Measurements from ENCODE around the gene USP5. TPM values are rescaled to one million over a fixed set of nuclear protein-coding genes. Genes with fewer than 3 reads are reported as not detected.

USP5 gene
- 104 and 143 TPM in 2 replicates for total RNA-seq (2014; rRNA removed; shearing (Covaris generic); ENCODE audit: low replicate concordance)

GRCh38 chr12:6851921-6852650 lies at the start of gene USP5:
USP5 (plus strand) TSS chr12:6852150; CDS start chr12:6852180, 30 bp downstream.
- DNase-seq, result peak; percentile 99
- Histone ChIP-seq H3K27me3 (no peaks in the 10 kb centered on the region), H3K9me3 (no peaks in the 10 kb centered on the region), H3K36me3 (peaks cover 71% of the 10 kb centered on the region), H3K4me3 (peak within 1 kb of the TSS; percentile 86)

- Histone ChIP-seq H3K27me3 (no peaks in the 10 kb centered on the region), H3K36me3 (no peaks in the 10 kb centered on the region), H3K9me3 (no peaks in the 10 kb centered on the region), H3K4me3 (no peak overlapping the region)
- no peak for DNase-seq
Measured at GRCh38 chr12:6807170-6807569, 44.8 kb upstream of the USP5 start.

GRCh38 chr12:6809056-6809455 lies 42.9 kb upstream of the USP5 start:
- no peaks in the 10 kb centered on the region for H3K9me3 ChIP-seq
- no peak overlapping the region for H3K4me3 ChIP-seq
- DNase-seq, result no peak
- H3K27me3 ChIP-seq, result no peaks in the 10 kb centered on the region
- H3K36me3 ChIP-seq, result no peaks in the 10 kb centered on the region

DNA sequence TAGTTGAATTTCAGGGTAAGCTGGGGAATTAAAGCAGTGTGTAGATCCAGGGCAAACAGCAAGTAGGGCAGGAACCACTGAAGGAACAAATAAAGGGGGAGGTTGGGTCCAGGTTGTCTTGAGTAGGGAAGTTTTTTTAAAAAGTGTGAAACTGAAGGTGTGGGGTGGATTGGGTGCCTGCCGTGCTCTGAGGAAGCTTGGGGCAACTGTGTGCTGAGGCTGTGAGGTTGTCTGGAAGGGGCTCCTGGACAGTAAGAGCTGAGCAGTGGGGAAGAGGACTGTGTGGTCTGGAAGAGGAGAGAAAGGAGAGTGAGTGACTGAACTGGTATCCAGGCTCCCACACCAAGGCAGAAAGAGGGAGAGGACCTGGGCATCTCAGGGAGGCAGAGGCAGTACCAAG lies 41.2 kb upstream of the USP5 start:
- no peak for DNase-seq
- Histone ChIP-seq H3K36me3 (no peaks in the 10 kb centered on the region), H3K4me3 (no peak overlapping the region), H3K9me3 (no peaks in the 10 kb centered on the region), H3K27me3 (no peaks in the 10 kb centered on the region)

- Histone ChIP-seq H3K4me3 (no peak overlapping the region), H3K27me3 (no peaks in the 10 kb centered on the region), H3K36me3 (no peaks in the 10 kb centered on the region), H3K9me3 (no peaks in the 10 kb centered on the region)
- DNase-seq, result no peak
Measured at GRCh38 chr12:6813363-6813762, 38.6 kb upstream of the USP5 start.

- H3K27me3 ChIP-seq, result no peaks in the 10 kb centered on the region
Measured at GRCh38 chr12:6816598-6816997, 35.4 kb upstream of the USP5 start.

GRCh38 chr12:6817098-6817497 lies 34.9 kb upstream of the USP5 start:
- Histone ChIP-seq H3K27me3 (peaks cover 3% of the 10 kb centered on the region), H3K36me3 (no peaks in the 10 kb centered on the region), H3K4me3 (no peak overlapping the region), H3K9me3 (no peaks in the 10 kb centered on the region)
- no peak for DNase-seq

More at GRCh38 chr12:6816598-6816997, 35.4 kb upstream of the USP5 start:
- Histone ChIP-seq H3K4me3 (no peak overlapping the region), H3K9me3 (no peaks in the 10 kb centered on the region), H3K36me3 (no peaks in the 10 kb centered on the region)
- DNase-seq, result no peak

DNA sequence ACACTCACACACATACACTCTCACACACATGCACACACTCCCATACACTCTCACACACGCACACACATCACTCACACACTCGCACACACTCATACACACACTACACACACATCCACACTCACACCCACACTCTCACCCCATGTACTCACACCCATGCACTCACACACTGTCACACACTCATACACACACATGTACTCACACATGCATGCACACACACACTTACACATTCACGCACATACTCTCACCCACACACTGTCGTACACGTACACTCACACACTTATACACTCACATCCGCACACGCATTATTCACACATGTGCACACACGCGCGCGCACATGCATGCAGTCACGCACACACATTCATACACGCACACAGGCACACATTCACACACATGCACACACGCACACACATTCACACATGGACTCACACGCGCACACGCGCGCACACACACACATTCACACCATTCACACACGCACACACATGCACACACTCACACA lies 34.2 kb upstream of the USP5 start:
- Histone ChIP-seq H3K27me3 (peaks cover 10% of the 10 kb centered on the region), H3K9me3 (no peaks in the 10 kb centered on the region), H3K4me3 (no peak overlapping the region), H3K36me3 (no peaks in the 10 kb centered on the region)
- DNase-seq, result no peak

- peaks cover 15% of the 10 kb centered on the region for H3K27me3 ChIP-seq
- H3K4me3 ChIP-seq, result no peak overlapping the region
- H3K36me3 ChIP-seq, result no peaks in the 10 kb centered on the region
- no peaks in the 10 kb centered on the region for H3K9me3 ChIP-seq
- DNase-seq, result no peak
Measured at GRCh38 chr12:6818222-6818621, 33.7 kb upstream of the USP5 start.

GRCh38 chr12:6818645-6819044 lies 33.3 kb upstream of the USP5 start:
- Histone ChIP-seq H3K36me3 (no peaks in the 10 kb centered on the region), H3K27me3 (peaks cover 19% of the 10 kb centered on the region), H3K4me3 (no peak overlapping the region), H3K9me3 (no peaks in the 10 kb centered on the region)
- no peak for DNase-seq

DNA sequence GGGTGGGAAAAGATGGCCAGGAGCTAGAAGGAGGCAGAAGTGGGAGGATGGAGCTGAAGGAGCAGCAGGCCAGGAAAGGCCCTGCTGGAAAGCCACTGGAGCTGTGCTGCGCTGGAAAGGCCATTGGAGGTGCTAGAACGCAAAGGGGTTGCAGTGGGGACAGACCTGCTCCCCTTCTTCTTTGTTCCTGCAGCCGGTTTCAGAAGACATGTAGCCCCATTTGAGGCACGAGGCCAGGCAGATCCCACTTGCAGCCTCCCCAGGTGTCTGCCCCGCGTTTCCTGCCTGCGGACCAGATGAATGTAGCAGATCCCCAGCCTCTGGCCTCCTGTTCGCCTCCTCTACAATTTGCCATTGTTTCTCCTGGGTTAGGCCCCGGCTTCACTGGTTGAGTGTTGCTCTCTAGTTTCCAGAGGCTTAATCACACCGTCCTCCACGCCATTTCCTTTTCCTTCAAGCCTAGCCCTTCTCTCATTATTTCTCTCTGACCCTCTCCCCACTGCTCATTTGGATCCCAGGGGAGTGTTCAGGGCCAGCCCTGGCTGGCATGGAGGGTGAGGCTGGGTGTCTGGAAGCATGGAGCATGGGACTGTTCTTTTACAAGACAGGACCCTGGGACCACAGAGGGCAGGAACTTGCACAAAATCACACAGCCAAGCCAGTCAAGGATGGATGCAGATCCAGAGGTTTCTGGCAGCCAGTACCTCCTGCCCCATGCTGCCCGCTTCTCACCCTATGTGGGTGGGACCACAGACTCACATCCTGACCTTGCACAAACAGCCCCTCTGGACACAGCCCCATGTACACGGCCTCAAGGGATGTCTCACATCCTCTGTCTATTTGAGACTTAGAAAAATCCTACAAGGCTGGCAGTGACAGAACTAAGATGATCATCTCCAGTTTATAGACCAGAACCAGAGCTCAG lies 32.6 kb upstream of the USP5 start:
- H3K36me3 ChIP-seq, result no peaks in the 10 kb centered on the region
- peaks cover 22% of the 10 kb centered on the region for H3K27me3 ChIP-seq
- DNase-seq, result no peak
- H3K4me3 ChIP-seq, result no peak overlapping the region
- no peaks in the 10 kb centered on the region for H3K9me3 ChIP-seq

GRCh38 chr12:6820166-6820565 lies 31.8 kb upstream of the USP5 start:
- Histone ChIP-seq H3K36me3 (no peaks in the 10 kb centered on the region), H3K27me3 (peaks cover 26% of the 10 kb centered on the region), H3K4me3 (no peak overlapping the region), H3K9me3 (no peaks in the 10 kb centered on the region)
- no peak for DNase-seq

- Histone ChIP-seq H3K36me3 (no peaks in the 10 kb centered on the region), H3K4me3 (peak within 1 kb of the TSS; percentile 8; the same call in 1 of the 2 replicates), H3K9me3 (no peaks in the 10 kb centered on the region), H3K27me3 (peaks cover 26% of the 10 kb centered on the region)
- DNase-seq, result peak; percentile 38
Measured at GRCh38 chr12:6821591-6822425, 30.1 kb upstream of the USP5 start, which contains the start of gene GPR162. GPR162 (plus strand) TSS chr12:6821821; CDS start chr12:6823899, 2,078 bp downstream.

- Histone ChIP-seq H3K4me3 (no peak overlapping the region), H3K9me3 (no peaks in the 10 kb centered on the region), H3K36me3 (no peaks in the 10 kb centered on the region), H3K27me3 (peaks cover 26% of the 10 kb centered on the region)
- DNase-seq, result no peak
Measured at GRCh38 chr12:6822426-6823135, 29.4 kb upstream of the USP5 start.

GRCh38 chr12:6823182-6824084 lies 28.5 kb upstream of the USP5 start:
- Histone ChIP-seq H3K27me3 (peaks cover 26% of the 10 kb centered on the region), H3K9me3 (no peaks in the 10 kb centered on the region), H3K4me3 (no peak overlapping the region), H3K36me3 (no peaks in the 10 kb centered on the region)
- DNase-seq, result no peak

Data from MG63 (cell line).